Loucy (cell line): ENCODE data around the gene TMEM52.

Source experiments
- EZH2phosphoT487 ChIP-seq: fragments of 200-600 bp; IDR thresholded peaks from 2 replicates; pipeline ENCODE4 v1.6.1; 2018; ENCODE audit warnings: antibody characterized with exemption, mild to moderate bottlenecking, moderate library complexity, borderline replicate concordance
- TF ChIP-seq, protein P1 (sequence below): fragments of 200-600 bp; sonication (generic); conservative IDR thresholded peaks from 2 replicates; pipeline ENCODE4 v1.5.1; 2014; ENCODE audit warnings: mild to moderate bottlenecking, antibody characterized with exemption, low read length

DNA sequence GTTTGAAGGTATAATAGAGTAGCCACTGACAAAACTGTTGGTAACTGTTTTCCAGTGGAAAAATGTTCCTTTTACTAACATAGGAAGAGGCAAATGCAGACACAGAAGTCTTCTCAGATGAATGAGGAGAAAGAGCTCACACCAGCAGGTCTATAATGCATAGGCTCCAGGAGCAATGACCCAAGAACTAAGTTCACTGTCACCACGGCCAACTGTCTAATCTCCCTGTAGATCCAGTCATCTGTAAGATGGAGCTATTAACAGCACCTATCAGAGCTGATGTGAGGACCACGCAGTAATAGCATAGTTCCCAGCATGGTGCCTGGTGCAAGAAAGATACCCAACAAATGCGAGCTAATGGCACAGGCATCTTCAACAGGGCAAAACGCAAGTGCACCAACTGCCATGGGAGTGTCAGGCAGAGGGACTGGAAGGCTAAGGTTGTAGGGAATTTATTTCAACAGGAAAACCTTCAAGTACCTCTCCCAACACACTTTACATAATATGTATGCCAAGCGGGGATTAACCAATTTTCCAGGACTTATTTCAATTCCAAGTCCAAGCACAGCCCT lies 41.1 kb downstream of the TMEM52 start:
- no peak for TF ChIP-seq EZH2phosphoT487
- TF ChIP-seq, protein P1, sequence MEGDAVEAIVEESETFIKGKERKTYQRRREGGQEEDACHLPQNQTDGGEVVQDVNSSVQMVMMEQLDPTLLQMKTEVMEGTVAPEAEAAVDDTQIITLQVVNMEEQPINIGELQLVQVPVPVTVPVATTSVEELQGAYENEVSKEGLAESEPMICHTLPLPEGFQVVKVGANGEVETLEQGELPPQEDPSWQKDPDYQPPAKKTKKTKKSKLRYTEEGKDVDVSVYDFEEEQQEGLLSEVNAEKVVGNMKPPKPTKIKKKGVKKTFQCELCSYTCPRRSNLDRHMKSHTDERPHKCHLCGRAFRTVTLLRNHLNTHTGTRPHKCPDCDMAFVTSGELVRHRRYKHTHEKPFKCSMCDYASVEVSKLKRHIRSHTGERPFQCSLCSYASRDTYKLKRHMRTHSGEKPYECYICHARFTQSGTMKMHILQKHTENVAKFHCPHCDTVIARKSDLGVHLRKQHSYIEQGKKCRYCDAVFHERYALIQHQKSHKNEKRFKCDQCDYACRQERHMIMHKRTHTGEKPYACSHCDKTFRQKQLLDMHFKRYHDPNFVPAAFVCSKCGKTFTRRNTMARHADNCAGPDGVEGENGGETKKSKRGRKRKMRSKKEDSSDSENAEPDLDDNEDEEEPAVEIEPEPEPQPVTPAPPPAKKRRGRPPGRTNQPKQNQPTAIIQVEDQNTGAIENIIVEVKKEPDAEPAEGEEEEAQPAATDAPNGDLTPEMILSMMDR: no peak
